ENCODE results near the gene WDFY4.

GRCh38 chr10:48968036-48968435 lies 283.4 kb downstream of the WDFY4 start:
- TF ChIP-seq CTCF (conservative IDR thresholded peaks at IDR 0.05 in 1 of 2, IDR thresholded peaks at IDR 0.05 in 1 of 2; ENCODE audit: extremely low read depth in 1 of 2, insufficient read depth in 1 of 2, low read depth in 1 of 2, low read length in 2 of 2) (no peak), EZH2 (IDR thresholded peaks at IDR 0.05; ENCODE audit: borderline replicate concordance, low read length) (no peak)

All from mammary epithelial cell (primary cell).